Measurements from ENCODE around the gene PRDM15. TPM values are rescaled to one million over a fixed set of nuclear protein-coding genes. Genes with fewer than 3 reads are reported as not detected.

The PRDM15 gene
- total RNA-seq, 4 donors from 2014 or later: 6.4 to 88.4 (median 21.1) TPM

GRCh38 chr21:41768437-41769042 is 110.6 kb downstream of the PRDM15 start:
- Histone ChIP-seq H3K9me3 (no peaks in the 10 kb centered on the region), H3K27me3 (peaks cover 96% of the 10 kb centered on the region), H3K4me3 (peak overlapping the region in 3 of 4 donors; percentile 11 to 60 (median 14)), H3K36me3 (no peaks in the 10 kb centered on the region), H3K27ac (peak overlapping the region; percentile 57 to 77 (median 66)), H3K4me1 (peaks cover 7 to 45% (median 32%) of the 10 kb centered on the region in 4 donors)
- no peak for TF ChIP-seq EP300 (IDR thresholded peaks at IDR 0.05; ENCODE audit: low read depth)
- peak in 3 of 5 experiments; percentile 15 to 40 (median 20) for TF ChIP-seq CTCF (IDR thresholded peaks at IDR 0.05)
- peak in 2 of 3 donors; percentile 43 to 75 for TF ChIP-seq POLR2AphosphoS5 (IDR thresholded peaks at IDR 0.05)
- peak; percentile 66 for TF ChIP-seq POLR2A (IDR thresholded peaks at IDR 0.05)
- intact Hi-C loops (cut with DNase I; ENCODE audit: low total_unique reads) (no loop called here), in situ Hi-C loops (cut with MboI; ENCODE audit: low pct_ligation_motif_present in 1 of 4, low pct_unique_long_range_greater_than_20kb in 1 of 4, low sequenced_read_pairs in 3 of 4) (no loop called here)
- peak; percentile 84 for DNase-seq
- WGBS, 2 donors (ENCODE audit: low coverage in 1 of 2): 3% methylated on average over 6 to 17 of the region's 17 CpGs

GRCh38 chr21:41767606-41768436 is 111.3 kb downstream of the PRDM15 start:
- peak in 2 of 3 donors; percentile 67 to 70 for TF ChIP-seq POLR2AphosphoS5 (IDR thresholded peaks at IDR 0.05)
- TF ChIP-seq CTCF (IDR thresholded peaks at IDR 0.05): no peak
- Histone ChIP-seq H3K27ac (peak overlapping the region; percentile 61 to 77 (median 70)), H3K9me3 (no peaks in the 10 kb centered on the region), H3K36me3 (no peaks in the 10 kb centered on the region), H3K4me3 (peak overlapping the region in 3 of 4 donors; percentile 14 to 60 (median 47)), H3K4me1 (peaks cover 7 to 45% (median 32%) of the 10 kb centered on the region in 4 donors), H3K27me3 (peaks cover 96% of the 10 kb centered on the region)
- 1 to 2% methylated on average over 4 to 26 of the region's 26 CpGs for WGBS, 2 donors (ENCODE audit: low coverage in 1 of 2)
- intact Hi-C loops (cut with DNase I; ENCODE audit: low total_unique reads): no loop called here
- no peak for DNase-seq
- in situ Hi-C loops (cut with MboI; ENCODE audit: low pct_ligation_motif_present in 1 of 4, low pct_unique_long_range_greater_than_20kb in 1 of 4, low sequenced_read_pairs in 3 of 4): no loop called here

GRCh38 chr21:41766883-41767605 is 112.1 kb downstream of the PRDM15 start, which contains the start of gene RIPK4:
RIPK4 (minus strand) TSS chr21:41767052; CDS start chr21:41767041, 11 bp downstream.
- peak; percentile 89 for DNase-seq
- WGBS, 2 donors (ENCODE audit: low coverage in 1 of 2): 2 to 4% methylated on average over 8 to 36 of the region's 53 CpGs
- Histone ChIP-seq H3K9me3 (no peaks in the 10 kb centered on the region), H3K36me3 (no peaks in the 10 kb centered on the region), H3K4me1 (peaks cover 7 to 52% (median 32%) of the 10 kb centered on the region in 4 donors), H3K4me3 (peak within 1 kb of the TSS; percentile 25 to 60 (median 48)), H3K27me3 (peaks cover 96% of the 10 kb centered on the region), H3K27ac (peak within 1 kb of the TSS; percentile 61 to 77 (median 70))
- intact Hi-C loops (cut with DNase I; ENCODE audit: low total_unique reads): no loop called here
- in situ Hi-C loops (cut with MboI; ENCODE audit: low pct_ligation_motif_present in 1 of 4, low pct_unique_long_range_greater_than_20kb in 1 of 4, low sequenced_read_pairs in 3 of 4): no loop called here
- peak; percentile 60 to 96 (median 95) for TF ChIP-seq POLR2AphosphoS5 (IDR thresholded peaks at IDR 0.05)
- TF ChIP-seq EP300 (IDR thresholded peaks at IDR 0.05; ENCODE audit: low read depth): no peak
- TF ChIP-seq POLR2A (IDR thresholded peaks at IDR 0.05): peak; percentile 90

DNA sequence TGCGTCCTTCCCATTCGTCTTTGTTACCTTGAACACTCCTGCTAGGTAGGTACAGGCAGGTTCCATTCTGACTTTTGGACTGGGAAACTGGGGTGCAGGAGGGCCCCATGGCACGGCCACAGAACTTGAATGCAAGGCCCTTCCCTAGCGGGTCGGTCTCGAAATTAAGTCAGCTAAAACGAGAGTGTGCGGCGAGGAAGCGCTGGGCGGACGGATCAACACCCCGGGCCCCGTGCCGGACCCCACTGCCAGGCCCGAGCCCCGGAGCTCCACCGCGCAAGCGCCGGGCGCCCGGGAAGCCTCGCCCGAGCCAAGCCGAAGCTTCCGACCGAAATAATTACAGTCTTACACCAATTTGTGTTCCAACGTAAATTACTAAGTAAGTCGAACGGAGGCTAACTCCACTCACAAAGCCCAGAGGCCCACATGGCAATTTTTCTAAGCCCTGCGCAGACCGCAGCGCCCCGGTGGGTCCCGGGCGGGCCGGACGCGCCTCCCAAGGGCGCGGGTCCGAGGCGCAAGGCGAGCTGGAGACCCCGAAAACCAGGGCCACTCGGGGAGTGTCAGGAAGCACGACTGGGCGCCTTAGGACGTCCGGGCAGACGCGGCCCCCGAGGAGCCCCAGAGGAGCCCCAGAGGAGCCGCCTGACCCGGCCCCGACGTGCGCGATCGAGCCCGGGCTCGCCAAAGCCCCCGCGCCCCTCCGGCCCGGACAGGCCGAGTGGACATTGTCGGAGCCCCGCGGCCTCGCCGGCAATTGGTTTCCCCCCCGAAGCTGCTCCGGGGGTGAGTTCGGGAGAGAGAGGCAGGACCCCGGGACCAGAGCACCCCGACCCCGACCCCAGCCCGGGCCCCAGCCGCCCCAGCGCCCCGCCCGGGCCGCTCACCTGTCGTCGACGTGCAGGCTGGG is 112.9 kb downstream of the PRDM15 start:
- 23% methylated on average over 62 of the region's 88 CpGs; no CpG with 5 or more reads in 1 of the 2 donors for WGBS, 2 donors (ENCODE audit: low coverage in 1 of 2)
- peak overlapping the region; percentile 61 to 77 (median 70) for H3K27ac ChIP-seq
- TF ChIP-seq CTCF (IDR thresholded peaks at IDR 0.05) (no peak), EP300 (IDR thresholded peaks at IDR 0.05; ENCODE audit: low read depth) (no peak), POLR2AphosphoS5 (IDR thresholded peaks at IDR 0.05) (no peak), POLR2A (IDR thresholded peaks at IDR 0.05) (no peak)
- DNase-seq: no peak
- in situ Hi-C loops (cut with MboI; ENCODE audit: low pct_ligation_motif_present in 1 of 4, low pct_unique_long_range_greater_than_20kb in 1 of 4, low sequenced_read_pairs in 3 of 4) (no loop called here), intact Hi-C loops (cut with DNase I; ENCODE audit: low total_unique reads) (no loop called here)
- H3K4me3 ChIP-seq: peak overlapping the region; percentile 25 to 60 (median 48)
- no peaks in the 10 kb centered on the region for H3K9me3 ChIP-seq
- H3K27me3 ChIP-seq: peaks cover 96% of the 10 kb centered on the region
- H3K36me3 ChIP-seq: no peaks in the 10 kb centered on the region
- peaks cover 7 to 59% (median 32%) of the 10 kb centered on the region in 4 donors for H3K4me1 ChIP-seq

Measured in transverse colon (tissue), 4 donors.